Aorta (tissue), 5 donors: ENCODE results near the gene NLRC5. TPM values are rescaled to one million over a fixed set of nuclear protein-coding genes. Genes with fewer than 3 reads are reported as not detected.

ENCODE experiments used
- ATAC-seq: fragments of 200-7000 bp; cut with Tn5 transposase; one replicate; pipeline ENCODE4 v1.9.1; 2022; ENCODE audit warnings: moderate library complexity; ENCODE audit not compliant: low FRiP score
- DNase-seq, 2 donors: peaks; one replicate each; pipeline ENCODE4 v3.0.0-alpha.2; 2020
- H3K27ac ChIP-seq, 2 donors: one replicate each; pipeline ENCODE4 v1.5.1; 2013; ENCODE audit warnings: low read length in 2 of 2, mild to moderate bottlenecking in 2 of 2, moderate library complexity in 2 of 2, control low read depth in 1 of 2, inconsistent platforms in 1 of 2, low read depth in 1 of 2
- H3K27me3 ChIP-seq, 2 donors: one replicate each; pipeline ENCODE4 v1.6.1; 2013; ENCODE audit warnings: control low read depth in 1 of 2, low read length in 1 of 2, mild to moderate bottlenecking in 1 of 2, moderate library complexity in 1 of 2; ENCODE audit not compliant: insufficient read depth in 2 of 2, control insufficient read depth in 1 of 2
- H3K36me3 ChIP-seq, 2 donors: one replicate each; pipeline ENCODE4 v1.6.1; 2013; ENCODE audit warnings: control low read depth in 1 of 2, low read length in 1 of 2, mild to moderate bottlenecking in 1 of 2; ENCODE audit not compliant: insufficient read depth in 2 of 2, control insufficient read depth in 1 of 2
- H3K4me1 ChIP-seq, 2 donors: one replicate each; pipeline ENCODE4 v1.6.1; 2013; ENCODE audit warnings: low read length in 2 of 2, control low read depth in 1 of 2, mild to moderate bottlenecking in 1 of 2, moderate library complexity in 1 of 2; ENCODE audit not compliant: insufficient read depth in 2 of 2, control insufficient read depth in 1 of 2
- H3K4me3 ChIP-seq, 2 donors: one replicate each; pipeline ENCODE4 v1.5.1; 2013; ENCODE audit warnings: low read length in 2 of 2, control low read depth in 1 of 2, mild to moderate bottlenecking in 1 of 2
- H3K9me3 ChIP-seq: one replicate; pipeline ENCODE4 v1.6.1; 2013; ENCODE audit warnings: mild to moderate bottlenecking, low read length; ENCODE audit not compliant: control insufficient read depth
- WGBS, 2 donors: extraction: QIAGEN DNeasy Blood & Tissue Kit; methylation state at CpG; one replicate each; pipeline ENCODE4 v1.1.7; 2013; 5-methylcytosine and 5-hydroxymethylcytosine counted together
- intact Hi-C, 2 donors: fragments of 100-400 bp; cut with DNase I; formaldehyde crosslinking; loops; one replicate each; pipeline versions ENCODE4 v1.14.2 to v1.15.0; 2022
- polyA plus RNA-seq, 2 donors: library from polyadenylated mRNA; stranded (reverse); fragments of 200-250 nt; gene quantifications; one replicate each; pipeline ENCODE4 v1.2.3, GENCODE V29; 2013
- total RNA-seq, 2 donors: library from RNA; stranded (reverse); fragmentation: NEBNext Ultra II Directional; extraction: Animal tissue kit (Norgen Biotek cat#: 25700); gene quantifications; one replicate each; pipeline ENCODE4 v1.2.1, GENCODE V29; 2021
- donor health status: healthy with polysubstance abuse.
- donor health status: Bipolar disorder and iron deficiency.
- donor health status: DM: no; HTN: no; CAD: no.
- donor health status: DM: no; HTN: no; CAD: no.
- donor health status: DM: yes; HTN: yes; CAD: no.

The NLRC5 gene
- total and polyA plus RNA-seq, 4 donors = 4.9 to 82.9 (median 35.9) TPM

GRCh38 chr16:57029161-57030160 lies 40.1 kb downstream of the NLRC5 start:
- WGBS, 2 donors = 84 to 85% methylated on average over 16 of the region's 16 CpGs
- H3K27ac ChIP-seq = no peak overlapping the region
- ATAC-seq = no peak

GRCh38 chr16:57030346-57030902 lies 41.1 kb downstream of the NLRC5 start:
- Histone ChIP-seq H3K4me3 (no peak overlapping the region), H3K27ac (no peak overlapping the region), H3K9me3 (no peaks in the 10 kb centered on the region), H3K4me1 (no peaks in the 10 kb centered on the region), H3K27me3 (no peaks in the 10 kb centered on the region), H3K36me3 (no peaks in the 10 kb centered on the region)
- DNase-seq (no peak), ATAC-seq (no peak)
- intact Hi-C loops = no loop called here
- WGBS, 2 donors = 83 to 89% methylated on average over 2 of the region's 2 CpGs

More at GRCh38 chr16:57029161-57030160, 40.1 kb downstream of the NLRC5 start:
- H3K36me3 ChIP-seq = no peaks in the 10 kb centered on the region
- no peaks in the 10 kb centered on the region for H3K4me1 ChIP-seq
- no peaks in the 10 kb centered on the region for H3K27me3 ChIP-seq
- H3K4me3 ChIP-seq = no peak overlapping the region
- peak in 1 of 2 donors; percentile 62 for DNase-seq
- intact Hi-C loops = no loop called here
- H3K9me3 ChIP-seq = no peaks in the 10 kb centered on the region

GRCh38 chr16:57031156-57031555 lies 41.8 kb downstream of the NLRC5 start:
- H3K9me3 ChIP-seq = no peaks in the 10 kb centered on the region
- no peaks in the 10 kb centered on the region for H3K4me1 ChIP-seq
- ATAC-seq (no peak), DNase-seq (peak in 1 of 2 donors; percentile 27)
- H3K36me3 ChIP-seq = no peaks in the 10 kb centered on the region
- intact Hi-C loops = no loop called here
- WGBS, 2 donors = 90 to 97% methylated on average over 4 of the region's 4 CpGs
- H3K27me3 ChIP-seq = no peaks in the 10 kb centered on the region
- H3K27ac ChIP-seq = no peak overlapping the region
- H3K4me3 ChIP-seq = no peak overlapping the region

- DNase-seq (no peak), ATAC-seq (no peak)
- Histone ChIP-seq H3K4me3 (no peak overlapping the region), H3K36me3 (no peaks in the 10 kb centered on the region), H3K9me3 (no peaks in the 10 kb centered on the region), H3K27me3 (no peaks in the 10 kb centered on the region), H3K27ac (no peak overlapping the region), H3K4me1 (no peaks in the 10 kb centered on the region)
- intact Hi-C loops = no loop called here
Observed at GRCh38 chr16:57032346-57032745, 43.0 kb downstream of the NLRC5 start.

- Histone ChIP-seq H3K4me1 (no peaks in the 10 kb centered on the region), H3K9me3 (no peaks in the 10 kb centered on the region), H3K36me3 (no peaks in the 10 kb centered on the region), H3K27ac (no peak overlapping the region), H3K27me3 (no peaks in the 10 kb centered on the region), H3K4me3 (no peak overlapping the region)
- WGBS, 2 donors = 92 to 95% methylated on average over 5 of the region's 5 CpGs
- no peak for DNase-seq
- intact Hi-C loops = no loop called here
- ATAC-seq = no peak
Observed at GRCh38 chr16:57032931-57033330, 43.6 kb downstream of the NLRC5 start.

- no peak for ATAC-seq
- intact Hi-C loops = no loop called here
- H3K27me3 ChIP-seq = no peaks in the 10 kb centered on the region
- no peaks in the 10 kb centered on the region for H3K4me1 ChIP-seq
- no peak for DNase-seq
- H3K27ac ChIP-seq = no peak overlapping the region
- no peak overlapping the region for H3K4me3 ChIP-seq
- WGBS, 2 donors = 90 to 91% methylated on average over 4 of the region's 4 CpGs
- H3K36me3 ChIP-seq = no peaks in the 10 kb centered on the region
- H3K9me3 ChIP-seq = no peaks in the 10 kb centered on the region
Observed at GRCh38 chr16:57036315-57036714, 47.0 kb downstream of the NLRC5 start.

GRCh38 chr16:57036945-57037344 lies 47.6 kb downstream of the NLRC5 start:
- H3K9me3 ChIP-seq = no peaks in the 10 kb centered on the region
- intact Hi-C loops = no loop called here
- no peaks in the 10 kb centered on the region for H3K27me3 ChIP-seq
- H3K4me1 ChIP-seq = no peaks in the 10 kb centered on the region
- ATAC-seq (no peak), DNase-seq (peak; percentile 30 to 42)
- no peak overlapping the region for H3K27ac ChIP-seq
- no peak overlapping the region for H3K4me3 ChIP-seq
- no peaks in the 10 kb centered on the region for H3K36me3 ChIP-seq
- WGBS, 2 donors = 58 to 65% methylated on average over 7 of the region's 7 CpGs

- H3K9me3 ChIP-seq = no peaks in the 10 kb centered on the region
- no peaks in the 10 kb centered on the region for H3K4me1 ChIP-seq
- H3K27me3 ChIP-seq = no peaks in the 10 kb centered on the region
- H3K4me3 ChIP-seq = no peak overlapping the region
- no peak for DNase-seq
- no peaks in the 10 kb centered on the region for H3K36me3 ChIP-seq
- intact Hi-C loops = no loop called here
- no peak for ATAC-seq
- no peak overlapping the region for H3K27ac ChIP-seq
- WGBS, 2 donors = 94 to 95% methylated on average over 2 of the region's 2 CpGs
Observed at GRCh38 chr16:57038166-57038565, 48.8 kb downstream of the NLRC5 start.
